Measurements from ENCODE around the gene TRPM1.

TRPM1 gene

GRCh38 chr15:31082771-31083369 is 18.7 kb downstream of the TRPM1 start:
- TF ChIP-seq CTCF (IDR thresholded peaks at IDR 0.05; ENCODE audit: low read depth, low read length), result no peak
- H3K4me3 ChIP-seq (ENCODE audit: low read depth, low read length), result no peak overlapping the region

- no peak overlapping the region for H3K4me3 ChIP-seq (ENCODE audit: low read depth, low read length)
Observed at GRCh38 chr15:31081588-31082250, 19.8 kb downstream of the TRPM1 start.

GRCh38 chr15:31081056-31081455 is 20.5 kb downstream of the TRPM1 start:
- no peak overlapping the region for H3K4me3 ChIP-seq (ENCODE audit: low read depth, low read length)
- no peak for TF ChIP-seq CTCF (IDR thresholded peaks at IDR 0.05; ENCODE audit: low read depth, low read length)

More at GRCh38 chr15:31081588-31082250, 19.8 kb downstream of the TRPM1 start:
- TF ChIP-seq CTCF (IDR thresholded peaks at IDR 0.05; ENCODE audit: low read depth, low read length), result no peak

- H3K4me3 ChIP-seq (ENCODE audit: low read depth, low read length), result no peak overlapping the region
- TF ChIP-seq CTCF (IDR thresholded peaks at IDR 0.05; ENCODE audit: low read depth, low read length), result no peak
Observed at GRCh38 chr15:31080591-31081014, 20.9 kb downstream of the TRPM1 start.

GRCh38 chr15:31079519-31079918 is 22.0 kb downstream of the TRPM1 start:
- H3K4me3 ChIP-seq (ENCODE audit: low read depth, low read length), result no peak overlapping the region
- TF ChIP-seq CTCF (IDR thresholded peaks at IDR 0.05; ENCODE audit: low read depth, low read length), result no peak

GRCh38 chr15:31078471-31078870 is 23.1 kb downstream of the TRPM1 start:
- no peak for TF ChIP-seq CTCF (IDR thresholded peaks at IDR 0.05; ENCODE audit: low read depth, low read length)

GRCh38 chr15:31077941-31078340 is 23.6 kb downstream of the TRPM1 start:
- no peak for TF ChIP-seq CTCF (IDR thresholded peaks at IDR 0.05; ENCODE audit: low read depth, low read length)
- no peak overlapping the region for H3K4me3 ChIP-seq (ENCODE audit: low read depth, low read length)

More at GRCh38 chr15:31078471-31078870, 23.1 kb downstream of the TRPM1 start:
- no peak overlapping the region for H3K4me3 ChIP-seq (ENCODE audit: low read depth, low read length)

Data from WI38 (cell line).